Amniotic epithelial cell (primary cell): ENCODE measurements around the gene PTCHD4.

ENCODE experiments used
- DNase-seq: peaks from one replicate; pipeline ENCODE4 v3.0.0-alpha.2; 2010; ENCODE audit warnings: low read depth

PTCHD4 gene

DNA sequence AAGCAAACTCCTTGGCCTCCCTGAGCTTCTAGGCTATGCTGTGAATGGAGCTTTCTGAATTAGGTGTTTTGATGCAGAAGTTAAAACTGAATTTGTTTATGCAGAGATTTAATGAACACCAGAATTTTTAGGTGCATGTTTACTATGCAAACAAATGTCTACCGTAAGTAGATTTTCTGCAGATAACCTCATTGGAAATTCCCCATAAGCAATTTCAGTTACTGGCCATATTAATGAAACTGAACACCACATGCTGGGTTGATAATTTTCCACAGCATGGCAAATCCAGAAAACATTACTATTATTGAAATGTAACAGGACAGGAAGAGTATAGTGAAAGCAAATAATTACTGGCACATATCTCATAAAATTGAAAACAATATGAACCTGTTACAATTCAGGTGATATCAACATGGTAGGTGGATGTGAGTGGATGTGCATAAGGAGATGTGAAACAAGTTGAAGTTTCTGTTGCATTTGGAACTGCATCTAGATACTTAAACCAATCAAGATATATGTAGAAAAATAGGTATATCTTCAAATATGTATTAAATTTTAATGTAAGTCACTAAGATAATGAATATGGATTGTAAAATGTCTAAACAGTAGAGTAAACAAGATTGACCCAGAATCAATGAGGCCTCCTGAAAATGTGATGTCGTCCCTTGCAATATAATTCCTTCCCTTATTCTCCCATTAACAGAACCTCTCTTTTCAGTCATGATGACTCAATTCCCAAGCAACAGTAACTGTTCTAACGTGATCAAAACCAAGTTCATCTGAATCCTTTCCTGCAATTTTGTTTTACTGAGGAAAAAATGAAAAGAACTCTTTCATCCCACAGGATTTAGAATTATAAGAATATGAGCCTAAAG is 11.0 kb downstream of the PTCHD4 start:
- DNase-seq = no peak

DNA sequence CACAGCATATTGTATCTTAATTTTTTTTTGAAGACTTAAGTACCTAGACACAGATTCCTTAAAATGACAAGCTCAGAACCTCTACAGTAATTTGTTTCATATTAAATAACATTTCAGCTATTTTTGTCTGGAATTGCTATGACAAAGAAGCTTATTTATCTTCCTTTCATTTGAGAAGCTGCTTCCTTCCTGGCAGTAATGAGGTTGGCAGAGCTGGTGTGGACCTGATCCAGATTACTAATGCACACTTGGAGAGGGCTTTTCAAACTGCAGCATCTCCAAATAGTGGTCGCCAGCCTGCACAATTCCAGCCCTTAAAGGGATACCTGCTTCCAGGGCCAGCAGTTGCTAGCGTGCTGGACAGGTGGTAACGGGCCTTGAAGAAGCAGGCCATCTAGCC is 12.1 kb downstream of the PTCHD4 start:
- no peak for DNase-seq

DNA sequence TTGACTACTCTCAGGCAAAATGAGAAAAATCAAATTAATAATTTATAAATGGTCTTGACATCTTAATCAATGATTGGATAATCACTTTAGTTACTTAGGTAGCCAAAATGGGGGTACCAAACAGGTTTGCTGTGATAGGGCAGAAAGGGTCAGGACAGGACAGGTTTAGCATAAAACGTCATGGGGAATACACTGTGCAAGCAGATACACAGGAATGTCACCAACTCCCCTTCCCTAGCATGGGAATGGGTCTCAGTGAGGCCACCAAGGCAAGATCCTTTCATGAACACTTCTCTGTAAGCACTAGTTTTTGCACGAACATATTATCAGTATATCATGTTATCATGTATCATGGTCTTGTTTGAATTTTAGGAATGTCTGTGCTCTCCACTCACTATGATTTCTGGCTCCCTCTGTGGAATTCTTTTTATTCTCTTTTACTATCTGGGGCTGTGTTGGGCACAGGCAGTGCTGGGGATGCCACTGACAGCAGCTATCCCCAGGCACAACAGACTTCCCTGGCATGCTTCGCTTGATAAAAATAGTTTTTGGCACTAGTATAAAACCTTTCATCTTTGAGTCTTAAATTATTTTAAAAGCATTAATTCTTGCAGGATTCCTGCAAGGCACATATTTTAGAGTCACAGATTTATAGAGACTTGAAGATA is 18.3 kb downstream of the PTCHD4 start:
- no peak for DNase-seq

DNA sequence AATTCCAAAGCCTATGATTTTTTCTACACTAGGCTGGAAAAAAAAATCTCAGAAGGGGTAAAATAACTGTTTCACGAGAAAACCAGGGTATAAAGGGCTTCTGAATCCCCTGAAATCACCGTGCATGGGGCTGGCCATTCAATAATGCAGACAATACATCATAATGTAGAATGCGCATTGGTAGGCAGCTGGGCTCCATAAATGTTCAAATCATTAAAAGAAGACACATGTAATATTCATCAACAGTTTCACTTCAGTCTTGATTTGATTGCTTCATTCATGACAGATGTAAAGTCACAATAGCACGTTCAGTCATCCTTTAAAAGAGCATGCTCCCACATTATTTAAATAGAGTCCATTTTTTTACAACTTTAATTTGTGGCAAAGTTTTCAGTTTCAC is 20.5 kb downstream of the PTCHD4 start:
- no peak for DNase-seq

DNA sequence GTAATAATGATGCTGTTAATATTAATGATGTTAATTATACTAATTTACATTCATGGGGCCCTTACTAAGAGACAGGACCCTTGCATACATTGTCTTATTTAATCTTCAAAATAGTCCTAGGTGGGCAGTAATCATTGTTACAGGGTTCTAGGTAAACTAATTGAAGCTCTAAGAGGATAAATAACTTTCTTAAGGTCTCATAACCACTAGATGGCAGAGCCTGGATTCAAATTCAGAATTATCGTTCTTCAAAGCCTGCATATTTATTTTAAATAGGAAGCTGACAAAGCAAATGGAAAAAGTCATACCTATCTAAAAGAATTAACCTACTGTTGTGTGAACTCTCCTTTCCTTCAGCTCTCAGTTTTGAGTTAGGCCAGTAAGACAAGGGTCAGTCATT is 23.5 kb downstream of the PTCHD4 start:
- DNase-seq = peak; percentile 58

DNA sequence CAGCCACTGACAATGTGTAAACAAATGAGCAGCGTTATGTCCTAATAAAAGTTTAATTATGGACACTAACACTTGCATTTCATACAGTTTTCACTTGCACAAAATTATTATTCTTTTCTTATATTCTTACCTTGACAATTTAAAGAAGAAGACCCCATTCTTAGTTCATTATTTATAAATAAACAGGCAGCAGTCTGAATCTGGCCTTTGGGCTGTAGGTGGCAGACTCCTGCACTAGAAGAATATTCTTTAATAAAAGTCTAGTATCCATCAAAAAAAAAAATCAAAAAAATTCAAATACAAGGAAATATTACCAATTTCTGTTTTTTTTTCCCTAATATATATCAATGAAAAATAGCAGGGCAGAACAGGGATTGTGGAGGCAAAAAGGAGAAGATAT is 24.8 kb downstream of the PTCHD4 start:
- no peak for DNase-seq

DNA sequence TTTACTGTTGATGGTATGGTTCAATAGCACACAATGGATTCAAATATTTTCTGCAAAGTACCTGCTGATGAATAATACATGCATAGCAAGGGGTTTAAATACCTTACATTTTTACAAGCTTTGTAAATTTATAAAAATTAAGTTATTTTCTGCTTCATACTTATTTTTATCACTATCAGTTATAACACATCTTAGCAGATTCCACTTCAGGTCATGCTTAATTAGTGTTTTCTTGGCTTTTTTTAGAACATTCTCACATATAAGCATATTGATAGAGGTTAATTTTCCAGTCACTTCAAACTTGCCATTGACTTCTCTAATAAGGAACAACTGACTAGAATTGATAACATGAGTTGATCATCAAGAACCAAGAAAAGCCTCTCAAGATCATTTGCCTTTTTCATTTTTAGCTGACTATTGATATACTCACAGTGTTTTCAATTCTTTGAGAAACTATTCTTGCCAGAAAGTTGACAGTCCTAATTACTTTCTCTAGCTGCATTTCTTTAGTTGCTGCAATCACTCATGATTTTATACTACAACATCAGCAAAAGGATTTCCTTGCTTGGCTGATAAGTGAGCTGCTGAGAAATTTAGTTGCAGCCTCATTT is 25.8 kb downstream of the PTCHD4 start:
- DNase-seq = no peak

DNA sequence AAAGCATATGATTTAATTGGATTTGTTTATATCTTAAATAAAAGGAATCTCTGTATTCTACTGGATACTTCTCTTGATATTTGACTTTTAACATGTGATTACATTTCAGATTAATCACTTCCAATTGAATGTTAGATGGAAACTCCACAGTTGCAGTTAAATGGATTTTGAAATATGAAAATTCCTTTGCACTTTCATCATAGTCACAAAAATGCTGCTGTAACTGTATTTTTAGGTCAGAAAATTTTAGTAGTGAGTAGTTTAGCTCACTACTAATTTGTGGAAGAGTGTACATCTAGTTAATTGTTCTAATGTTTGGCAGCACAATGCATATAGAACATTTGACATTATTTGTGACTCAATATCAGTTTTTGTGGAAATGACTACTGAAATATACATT is 26.8 kb downstream of the PTCHD4 start:
- no peak for DNase-seq

DNA sequence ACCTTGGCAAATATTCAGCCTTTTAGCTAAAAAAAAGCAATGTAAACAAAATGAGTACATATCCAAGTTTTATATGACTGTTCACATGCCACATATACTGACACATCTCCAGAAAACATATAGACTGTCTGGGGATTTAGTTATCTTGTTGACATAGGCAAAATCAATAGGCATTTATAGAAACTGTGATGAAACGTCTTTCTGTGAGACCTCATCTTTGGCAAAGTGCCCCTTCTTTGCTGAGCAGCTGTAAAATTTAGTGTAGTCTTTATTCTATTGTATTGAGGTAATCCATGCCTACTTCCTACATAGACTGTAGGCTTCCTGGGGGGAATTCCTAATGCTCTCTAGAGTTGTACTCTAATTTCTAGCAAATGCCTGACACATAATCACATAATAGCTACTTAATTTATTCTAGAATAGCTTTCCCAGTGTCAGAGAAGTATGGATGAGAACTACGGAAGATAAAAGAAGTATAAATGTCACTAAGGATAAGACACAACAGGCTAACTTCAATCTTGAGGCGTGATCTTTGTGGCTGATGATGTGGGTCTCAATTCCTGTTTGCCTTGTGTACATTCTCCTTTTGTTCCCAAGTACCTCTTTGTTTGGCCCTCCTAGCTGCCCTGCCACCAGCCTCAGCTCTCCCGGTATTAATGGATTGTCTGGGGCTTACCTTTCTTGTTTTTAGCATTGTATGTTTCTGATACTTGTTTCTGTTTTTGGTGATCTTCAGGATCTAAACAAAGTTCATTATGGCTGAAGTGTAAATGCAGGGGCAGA is 30.6 kb downstream of the PTCHD4 start:
- DNase-seq = no peak

DNA sequence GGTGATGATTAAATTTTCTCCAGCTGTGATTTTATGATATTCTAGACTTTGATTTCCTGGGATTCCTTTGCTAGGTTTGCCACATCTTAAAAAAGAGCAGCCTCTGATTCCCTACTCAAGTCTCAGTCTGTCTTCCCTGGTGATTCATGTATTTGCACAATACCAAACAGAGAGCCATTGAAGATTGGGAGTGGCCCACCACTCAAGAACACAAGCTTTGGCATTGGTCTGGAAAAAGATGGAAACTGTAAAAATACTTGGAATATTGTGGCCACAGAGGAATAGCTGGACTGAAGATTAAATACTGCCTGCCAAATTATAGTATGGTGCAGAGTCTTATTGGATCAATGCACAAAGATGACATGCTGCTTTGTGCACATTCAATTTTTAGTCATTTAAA is 32.9 kb downstream of the PTCHD4 start:
- no peak for DNase-seq

DNA sequence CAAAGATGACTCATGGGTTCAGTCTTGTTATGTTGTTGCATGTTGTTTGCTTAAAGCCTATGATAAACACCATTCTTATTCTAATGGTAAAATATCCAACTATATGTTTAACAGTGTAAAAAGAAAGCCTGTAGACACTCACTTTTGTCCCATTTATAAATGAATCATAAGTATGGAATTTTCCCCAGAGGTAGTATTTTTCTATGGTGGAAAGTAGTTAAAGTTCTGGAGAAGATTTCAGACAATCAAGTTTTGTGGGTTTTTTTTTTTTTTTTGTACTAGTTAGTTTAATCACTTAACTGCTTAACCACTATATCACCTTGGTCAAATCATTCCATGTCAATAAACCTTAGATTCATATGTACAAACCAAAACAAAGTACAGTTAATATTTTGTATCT is 35.8 kb downstream of the PTCHD4 start:
- no peak for DNase-seq

DNA sequence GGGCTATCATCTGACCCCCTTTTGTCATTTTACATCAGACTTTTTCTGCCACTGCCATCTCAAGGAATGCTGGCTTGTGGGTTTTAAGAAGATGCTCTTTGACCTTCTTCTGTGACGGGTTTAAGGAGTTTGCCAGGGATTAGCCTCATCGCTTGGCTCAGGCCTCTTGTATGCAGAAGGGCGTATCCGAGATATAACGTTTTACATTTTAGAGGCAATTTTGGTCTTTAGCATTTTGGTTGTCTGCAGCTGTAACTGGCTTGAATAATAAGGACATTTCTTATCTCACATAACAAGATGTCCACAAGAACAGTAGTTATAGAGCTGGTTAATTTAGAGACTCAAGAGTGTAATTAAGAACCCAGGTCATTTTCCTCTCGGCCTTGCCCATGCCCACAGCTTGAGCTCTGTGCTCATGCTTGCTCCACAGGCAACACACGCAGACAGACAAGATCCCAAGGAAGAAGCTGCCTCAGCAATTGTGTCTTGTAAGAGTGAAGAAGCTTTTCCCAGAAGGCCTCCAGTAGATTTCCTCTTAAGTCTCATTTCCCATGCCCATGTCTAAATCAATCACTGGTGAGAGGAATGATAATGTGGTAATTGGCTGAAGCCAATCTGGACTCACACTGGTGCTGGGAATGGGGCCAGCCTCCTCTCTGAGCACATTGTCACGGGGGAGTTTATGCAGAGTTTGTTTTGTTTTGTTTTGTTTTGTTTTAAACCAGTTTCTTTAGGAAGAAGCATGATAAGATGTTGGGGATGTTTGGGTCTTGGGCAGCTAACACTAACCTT is 36.8 kb downstream of the PTCHD4 start:
- DNase-seq = peak; percentile 54

DNA sequence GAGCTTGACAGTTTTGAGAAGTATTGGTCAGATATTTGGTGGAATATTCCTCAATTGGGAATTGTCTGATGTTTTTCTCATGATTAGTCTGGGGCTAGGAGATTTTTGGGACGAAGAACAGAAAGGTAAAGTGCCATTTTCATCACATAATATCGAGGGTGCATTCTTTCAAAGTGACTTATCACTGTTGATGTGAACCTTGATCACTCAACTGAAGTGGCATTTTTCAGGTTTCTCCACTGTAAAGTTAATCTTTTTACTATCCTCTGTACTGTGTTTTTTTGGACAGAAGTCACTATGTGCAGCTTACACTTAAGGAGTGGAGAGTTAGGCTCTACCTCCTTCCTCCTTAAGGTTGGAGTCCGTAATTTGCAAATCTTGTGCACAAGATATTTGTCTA is 39.2 kb downstream of the PTCHD4 start:
- no peak for DNase-seq

DNA sequence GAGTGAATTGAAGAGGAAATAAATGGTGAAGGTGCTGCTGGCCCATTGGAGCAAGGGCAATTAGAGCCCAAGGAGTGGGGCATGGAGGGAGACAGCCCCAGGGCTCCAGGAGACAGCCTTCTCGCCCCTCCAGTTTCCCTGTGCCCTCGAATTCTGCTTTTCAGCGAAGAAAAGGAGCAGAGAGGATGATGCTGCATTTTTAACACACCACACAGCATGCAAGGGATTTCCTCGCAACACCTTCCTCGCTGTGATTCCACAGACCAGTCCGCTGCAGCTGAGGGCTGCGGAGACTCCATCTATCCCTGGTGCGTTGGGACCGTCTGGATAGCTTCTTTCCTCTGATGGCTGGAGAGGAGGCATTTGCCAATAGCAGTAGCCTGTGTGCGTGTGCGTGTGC is 41.7 kb downstream of the PTCHD4 start:
- DNase-seq = peak; percentile 26

DNA sequence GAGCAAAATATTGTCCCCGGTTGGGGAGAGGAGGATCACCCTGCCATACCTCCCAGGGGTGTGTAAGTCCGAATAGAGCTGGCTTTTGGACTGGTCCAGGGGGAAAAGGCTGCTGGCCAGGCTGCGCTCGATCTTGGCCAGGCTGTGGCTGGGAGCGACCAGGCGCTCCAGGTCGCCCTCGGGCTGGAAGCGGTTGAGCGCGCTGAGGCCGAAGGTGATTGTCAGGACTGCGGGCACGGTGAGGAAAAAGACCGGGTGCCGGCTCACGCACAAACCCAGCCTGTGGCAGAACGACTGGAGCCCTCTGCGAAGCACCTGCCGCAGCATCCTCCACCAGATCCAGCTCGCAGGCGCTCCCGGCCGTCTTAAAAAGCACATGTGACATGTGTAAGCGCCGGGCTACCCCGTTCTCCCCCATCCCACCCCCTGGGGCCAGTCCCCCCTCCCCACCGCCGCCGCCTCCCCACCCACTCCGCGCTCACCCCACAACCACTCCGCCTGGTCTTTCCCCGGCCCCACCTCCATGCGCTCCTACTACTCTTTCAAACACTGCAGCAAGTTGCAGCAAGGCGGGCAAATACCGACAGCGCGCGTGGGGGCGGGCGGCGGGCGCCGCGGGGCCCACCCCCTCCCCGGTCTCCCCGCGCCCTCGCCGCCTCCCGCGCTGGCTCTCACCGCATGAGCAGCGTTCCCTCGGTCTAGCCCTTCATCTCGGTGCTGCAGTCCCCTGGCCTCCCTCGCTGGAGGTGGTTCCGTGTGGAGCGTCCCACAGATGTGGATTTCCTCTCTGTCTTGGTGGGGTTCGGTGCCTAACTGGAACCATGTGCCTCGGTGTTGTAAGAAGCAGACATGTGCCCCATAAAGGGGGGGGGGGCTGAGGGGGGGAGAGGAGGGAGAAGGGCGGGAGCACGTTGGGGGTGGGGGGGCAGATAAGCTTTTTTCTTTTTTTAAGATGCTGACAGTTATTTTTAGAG is 42.4 kb downstream of the PTCHD4 start:
- no peak for DNase-seq

DNA sequence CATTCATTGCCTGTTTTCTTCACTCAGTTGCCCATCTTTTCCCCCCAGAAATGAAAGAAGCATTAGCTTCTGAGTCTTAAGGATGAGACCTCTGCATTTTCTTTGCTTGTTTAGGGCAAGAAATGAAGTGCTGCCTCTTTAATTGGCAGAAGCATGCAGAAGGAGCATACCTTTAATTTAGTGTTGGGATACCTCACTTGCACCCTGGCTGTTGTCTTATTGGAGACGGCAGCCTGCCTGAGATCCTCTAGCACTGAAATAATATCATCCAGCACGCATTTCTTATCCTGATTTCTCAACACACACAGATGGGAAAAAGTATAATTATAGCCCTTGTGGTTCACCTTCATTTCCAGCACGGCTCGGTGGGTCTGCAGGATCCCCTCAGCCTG is 43.1 kb downstream of the PTCHD4 start:
- DNase-seq = no peak

DNA sequence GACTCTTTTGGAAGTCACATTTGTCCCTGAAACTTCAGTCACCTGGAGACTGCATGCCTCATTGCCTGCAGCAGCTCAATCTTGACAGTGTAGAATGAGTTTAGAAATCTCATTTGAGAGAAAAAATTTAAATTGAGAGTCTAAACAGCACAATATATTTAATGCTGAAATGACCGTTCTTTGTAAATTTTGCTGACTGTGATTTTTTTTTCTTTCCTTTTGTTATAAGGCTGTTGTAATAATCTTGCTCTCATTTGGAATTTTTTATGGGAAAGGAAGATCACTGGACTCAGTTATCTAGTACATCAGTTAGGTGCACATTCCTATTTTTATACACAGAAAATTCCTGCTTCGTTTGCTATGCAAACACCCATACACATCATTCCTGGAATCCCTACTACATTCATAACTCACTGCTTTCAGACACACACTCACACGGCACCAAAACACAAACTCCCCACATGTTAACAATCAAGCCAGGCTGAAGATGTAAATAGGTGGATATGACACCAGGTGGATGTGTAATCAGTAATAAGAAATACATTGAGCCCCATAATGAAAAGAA is 43.8 kb downstream of the PTCHD4 start:
- DNase-seq = peak; percentile 8

DNA sequence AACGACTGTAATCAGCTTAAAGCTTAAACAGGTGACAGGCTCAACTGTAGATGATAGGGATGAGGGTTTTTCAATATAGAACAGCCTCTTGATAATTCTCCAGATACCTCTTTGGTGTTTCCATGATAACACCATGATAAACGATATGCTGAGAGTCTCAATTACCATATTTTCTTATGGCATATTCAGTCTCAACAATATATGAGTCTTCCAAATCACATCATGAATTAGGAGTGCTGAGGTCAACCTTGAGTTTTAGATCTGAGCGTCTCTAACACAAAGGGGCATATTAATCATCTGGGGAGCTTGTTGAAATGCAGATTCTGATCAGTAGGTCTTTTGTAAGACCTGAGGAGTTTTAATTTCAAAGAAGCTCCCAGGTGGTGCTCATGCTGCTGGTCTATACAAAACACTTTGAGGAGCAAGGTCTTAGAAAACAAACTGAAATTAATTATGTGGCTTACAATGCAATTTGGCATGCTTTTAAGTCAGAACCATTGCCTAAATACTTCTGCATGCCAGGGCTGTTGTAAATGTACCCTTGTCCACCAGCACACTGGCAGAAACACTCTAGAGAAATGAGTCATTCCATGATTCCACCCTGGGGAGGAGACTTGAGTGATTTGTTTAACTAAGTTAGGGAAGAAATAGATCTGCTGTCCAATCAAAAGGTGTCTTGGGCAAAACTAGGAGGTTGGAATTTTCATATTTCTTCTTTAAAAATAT is 49.6 kb downstream of the PTCHD4 start:
- DNase-seq = peak; percentile 72
